Measurements from ENCODE around the gene SUPT16H.
"Not testable (repeated sequence)": the region's sequence is repeated elsewhere in the genome, so short reads cannot be mapped to it uniquely, and the experiment has no call there.

SUPT16H gene

DNA sequence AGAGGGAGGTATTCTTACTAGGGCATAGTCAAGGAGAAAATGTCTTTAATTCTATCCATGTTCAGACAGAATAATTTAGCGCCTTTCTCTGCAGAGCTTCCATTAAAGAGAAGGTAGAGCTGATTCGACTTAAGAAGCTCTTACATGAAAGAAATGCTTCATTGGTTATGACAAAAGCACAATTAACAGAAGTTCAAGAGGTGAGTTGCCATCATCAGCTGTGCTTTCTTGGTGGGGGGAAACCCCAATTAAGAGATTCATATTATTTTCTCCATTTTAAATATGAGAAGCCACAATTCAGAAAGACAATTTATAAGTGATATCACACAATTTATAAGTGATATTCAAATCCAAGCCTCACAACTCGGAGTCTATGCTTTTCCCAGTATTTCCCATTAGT lies 76.2 kb downstream of the SUPT16H start:
- Mint-ChIP-seq H3K4me1 (peaks cover 34% of the 10 kb centered on the region), H3K9me3 (no peaks in the 10 kb centered on the region), H3K4me3 (peak overlapping the region; percentile 81), H3K27me3 (ENCODE audit: low read depth, poor library complexity) (peaks cover 16% of the 10 kb centered on the region), H3K36me3 (ENCODE audit: low read depth) (no peaks in the 10 kb centered on the region), H3K27ac (no peak overlapping the region)
- DNase-seq, result no peak
- TF ChIP-seq, protein P1, sequence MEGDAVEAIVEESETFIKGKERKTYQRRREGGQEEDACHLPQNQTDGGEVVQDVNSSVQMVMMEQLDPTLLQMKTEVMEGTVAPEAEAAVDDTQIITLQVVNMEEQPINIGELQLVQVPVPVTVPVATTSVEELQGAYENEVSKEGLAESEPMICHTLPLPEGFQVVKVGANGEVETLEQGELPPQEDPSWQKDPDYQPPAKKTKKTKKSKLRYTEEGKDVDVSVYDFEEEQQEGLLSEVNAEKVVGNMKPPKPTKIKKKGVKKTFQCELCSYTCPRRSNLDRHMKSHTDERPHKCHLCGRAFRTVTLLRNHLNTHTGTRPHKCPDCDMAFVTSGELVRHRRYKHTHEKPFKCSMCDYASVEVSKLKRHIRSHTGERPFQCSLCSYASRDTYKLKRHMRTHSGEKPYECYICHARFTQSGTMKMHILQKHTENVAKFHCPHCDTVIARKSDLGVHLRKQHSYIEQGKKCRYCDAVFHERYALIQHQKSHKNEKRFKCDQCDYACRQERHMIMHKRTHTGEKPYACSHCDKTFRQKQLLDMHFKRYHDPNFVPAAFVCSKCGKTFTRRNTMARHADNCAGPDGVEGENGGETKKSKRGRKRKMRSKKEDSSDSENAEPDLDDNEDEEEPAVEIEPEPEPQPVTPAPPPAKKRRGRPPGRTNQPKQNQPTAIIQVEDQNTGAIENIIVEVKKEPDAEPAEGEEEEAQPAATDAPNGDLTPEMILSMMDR (IDR thresholded peaks at IDR 0.05), result no peak

DNA sequence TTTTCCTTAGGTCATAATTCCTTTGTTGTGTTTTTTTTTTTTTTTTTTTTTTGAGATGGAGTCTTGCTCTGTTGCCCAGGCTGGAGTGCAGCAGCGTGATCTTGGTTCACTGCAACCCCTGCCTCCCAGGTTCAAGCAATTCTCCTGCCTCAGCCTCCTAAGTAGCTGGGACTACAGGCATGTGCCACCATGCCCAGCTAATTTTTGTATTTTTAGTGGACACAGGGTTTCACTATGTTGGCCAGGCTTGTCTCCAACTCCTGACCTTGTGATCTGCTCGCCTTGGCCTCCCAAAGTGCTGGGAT lies 81.0 kb downstream of the SUPT16H start:
- DNase-seq; H3K36me3 Mint-ChIP-seq (ENCODE audit: low read depth); H3K27ac Mint-ChIP-seq; H3K9me3 Mint-ChIP-seq; H3K4me3 Mint-ChIP-seq: not testable (repeated sequence)
- peaks cover 29% of the 10 kb centered on the region for H3K4me1 Mint-ChIP-seq
- peaks cover 19% of the 10 kb centered on the region for H3K27me3 Mint-ChIP-seq (ENCODE audit: low read depth, poor library complexity)

DNA sequence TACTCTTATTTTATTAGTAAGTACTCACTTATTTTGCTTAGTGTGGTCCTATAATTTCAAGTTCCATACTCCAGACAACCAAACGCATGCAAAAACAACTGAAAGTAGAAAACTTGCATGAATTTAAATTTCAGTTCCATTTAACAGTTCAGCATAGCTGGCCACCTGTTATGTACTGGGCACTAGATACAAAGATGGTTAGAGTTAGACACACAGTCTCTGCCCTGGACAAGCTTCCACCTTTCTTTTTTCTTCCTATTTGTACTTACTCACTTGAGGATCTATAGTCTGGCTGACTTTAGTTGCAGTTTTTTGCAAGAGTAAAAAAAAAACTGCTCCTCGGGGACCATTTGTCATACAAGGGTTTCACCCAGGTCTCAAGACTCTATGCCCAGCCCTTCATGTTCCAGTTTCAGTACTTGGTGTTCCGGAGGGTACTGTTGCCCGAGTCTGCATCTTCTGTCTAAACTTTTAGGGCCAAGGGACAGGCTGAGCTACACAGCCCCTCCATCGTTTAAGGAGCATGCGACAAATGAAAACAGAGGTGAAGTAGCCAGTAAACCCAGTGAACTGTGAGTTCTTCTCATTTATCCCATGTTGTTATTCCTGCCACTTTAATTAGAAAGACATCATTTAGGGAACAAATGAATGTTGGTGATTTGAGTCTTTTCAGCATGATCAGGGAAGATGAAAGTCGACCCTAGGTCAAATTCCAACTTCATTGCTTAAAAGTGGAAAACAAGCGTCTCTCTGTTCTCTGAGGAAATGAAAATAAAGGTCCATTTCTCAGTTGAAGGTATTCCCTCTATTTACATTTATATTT lies 81.6 kb downstream of the SUPT16H start:
- no peaks in the 10 kb centered on the region for H3K36me3 Mint-ChIP-seq (ENCODE audit: low read depth)
- peak overlapping the region; percentile 66 for H3K4me3 Mint-ChIP-seq
- peak overlapping the region; percentile 69 for H3K27ac Mint-ChIP-seq
- DNase-seq, result no peak
- H3K9me3 Mint-ChIP-seq, result no peaks in the 10 kb centered on the region
- peaks cover 28% of the 10 kb centered on the region for H3K4me1 Mint-ChIP-seq
- H3K27me3 Mint-ChIP-seq (ENCODE audit: low read depth, poor library complexity), result peaks cover 19% of the 10 kb centered on the region
- TF ChIP-seq, protein P1 (IDR thresholded peaks at IDR 0.05), result no peak

All from nephron progenitor cell (in vitro differentiated cells).